Tibial nerve (tissue), 4 donors: ENCODE measurements around the gene NKTR.

Experiments used
- CTCF ChIP-seq, 5 experiments: fragments of 200-600 bp in 3 of 5; fragments of 450-650 bp in 2 of 5; sonication (generic) in 3 of 5; IDR thresholded peaks; one replicate each; pipeline ENCODE4 v1.5.1; 2016 to 2019; ENCODE audit warnings: antibody characterized with exemption in 5 of 5, mild to moderate bottlenecking in 3 of 5, moderate library complexity in 2 of 5
- EP300 ChIP-seq, 2 donors: sonication (generic); formaldehyde crosslinking; IDR thresholded peaks; one replicate each; pipeline ENCODE4 v1.6.1; 2017; ENCODE audit warnings: antibody characterized with exemption in 2 of 2, mild to moderate bottlenecking in 1 of 2
- POLR2A ChIP-seq, 2 donors: fragments of 450-650 bp; IDR thresholded peaks; one replicate each; pipeline ENCODE4 v1.6.1; 2017; ENCODE audit warnings: antibody characterized with exemption in 2 of 2, mild to moderate bottlenecking in 2 of 2, moderate library complexity in 2 of 2

GRCh38 chr3:42649783-42650182, 49.3 kb downstream of the NKTR start:
- TF ChIP-seq CTCF (IDR thresholded peaks at IDR 0.05) (no peak), POLR2A (IDR thresholded peaks at IDR 0.05) (no peak), EP300 (IDR thresholded peaks at IDR 0.05) (no peak)
